SK-N-MC (cell line): Measurements from ENCODE around the gene TTC16.

Experiments
- EZH2 ChIP-seq: fragments of 200-600 bp; sonication (generic); IDR thresholded peaks from one replicate; pipeline ENCODE4 v1.6.1; 2017; ENCODE audit warnings: antibody characterized with exemption
- POLR2AphosphoS5 ChIP-seq: IDR thresholded peaks from 2 replicates; pipeline ENCODE4 v1.6.1; 2012; ENCODE audit warnings: mild to moderate bottlenecking, low read depth, low read length, borderline replicate concordance

GRCh38 chr9:127680846-127681245 lies 35.0 kb upstream of the TTC16 start:
- no peak for TF ChIP-seq POLR2AphosphoS5
- no peak for TF ChIP-seq EZH2
